GM12878 (cell line): ENCODE results near the gene RGS11. TPM values are rescaled to one million over a fixed set of nuclear protein-coding genes. Genes with fewer than 3 reads are reported as not detected.

Experiments
- ATAC-seq: fragments of 200-7000 bp; cut with Tn5 transposase; 3 replicates; pipeline ENCODE4 v1.9.1; 2020; ENCODE audit warnings: mild to moderate bottlenecking, moderate library complexity
- BruUV-seq: library from RNA; stranded (reverse); fragments of 400-500 nt; replicated peaks from 2 replicates; lab custom pipeline; 2021; lab: Mats Ljungman, UMichigan
- CTCF ChIA-PET: fragments of 300-600 bp; sonication (Branson Sonifier 250); formaldehyde crosslinking; extraction: SDS; loops from one replicate; lab custom pipeline; 2021; ENCODE audit warnings: inconsistent platforms; lab: Yijun Ruan, JAX
- POLR2A ChIA-PET: fragments of 350-600 bp; formaldehyde crosslinking; extraction: SDS; loops from one replicate; lab custom pipeline; 2021; ENCODE audit warnings: inconsistent platforms; lab: Charles Lee
- RAD21 ChIA-PET: fragments of 300-600 bp; sonication (Branson Sonifier 250); formaldehyde crosslinking; loops from one replicate; lab custom pipeline; 2023; ENCODE audit warnings: antibody characterized with exemption; ENCODE audit not compliant: unreplicated experiment; lab: Charles Lee
- SMC1A ChIA-PET: fragments of 300-600 bp; sonication (Branson Sonifier 250); formaldehyde crosslinking; loops from one replicate; lab custom pipeline; 2023; ENCODE audit not compliant: unreplicated experiment, uncharacterized antibody; lab: Charles Lee
- DNase-seq: peaks from one replicate; pipeline ENCODE4 v3.0.0-alpha.2; 2011; ENCODE audit warnings: low read depth, low spot score
- FAIRE-seq: peaks from 3 replicates; lab custom pipeline; 2011; peaks lifted over from hg19 to GRCh38; lab: Jason Lieb, UNC
- H2AFZ ChIP-seq: 2 replicates; pipeline ENCODE4 v1.6.0; 2011; ENCODE audit warnings: low read depth, low read length, control low read depth; ENCODE audit not compliant: control insufficient read depth
- H3K27ac ChIP-seq: 2 replicates; pipeline ENCODE4 v1.5.1; 2011; ENCODE audit warnings: control low read depth; ENCODE audit not compliant: control insufficient read depth, insufficient read depth
- H3K27me3 ChIP-seq, 2 experiments: replicated peaks in 1 of 2; 2 replicates each; pipeline versions ENCODE4 v1.6.0 to v1.6.1; 2011; ENCODE audit warnings: low read length in 1 of 2; ENCODE audit not compliant: control insufficient read depth in 2 of 2, insufficient read depth in 2 of 2
- H3K36me3 ChIP-seq, 2 experiments: 2 replicates each; pipeline ENCODE4 v1.5.1; 2011; ENCODE audit warnings: low read length in 1 of 2; ENCODE audit not compliant: control insufficient read depth in 2 of 2, insufficient read depth in 2 of 2
- H3K4me1 ChIP-seq: 2 replicates; pipeline ENCODE4 v1.6.1; 2011; ENCODE audit warnings: mild to moderate bottlenecking, low read length, moderate library complexity, mixed read lengths; ENCODE audit not compliant: control insufficient read depth, insufficient read depth
- H3K4me2 ChIP-seq: 2 replicates; pipeline ENCODE4 v1.6.0; 2011; ENCODE audit warnings: control low read depth; ENCODE audit not compliant: control insufficient read depth, insufficient read depth
- H3K4me3 ChIP-seq: fragments of 200-600 bp; sonication (generic); 2 replicates; pipeline ENCODE4 v1.5.1; 2016
- H3K79me2 ChIP-seq: 2 replicates; pipeline ENCODE4 v1.6.0; 2011; ENCODE audit warnings: low read length; ENCODE audit not compliant: control insufficient read depth, insufficient read depth
- H3K9ac ChIP-seq: 2 replicates; pipeline ENCODE4 v1.8.0; 2011; ENCODE audit warnings: low read length, control low read depth, mixed read lengths; ENCODE audit not compliant: control insufficient read depth, insufficient read depth
- H3K9me3 ChIP-seq: replicated peaks from 3 replicates; pipeline ENCODE4 v1.5.1; 2011; ENCODE audit warnings: mild to moderate bottlenecking, low read length; ENCODE audit not compliant: control insufficient read depth, insufficient read depth
- H4K20me1 ChIP-seq: 2 replicates; pipeline ENCODE4 v1.6.0; 2011; ENCODE audit not compliant: control insufficient read depth, insufficient read depth
- BHLHE40 ChIP-seq, 2 experiments: fragments of 450-650 bp in 1 of 2; IDR thresholded peaks; 2 replicates each; pipeline ENCODE4 v1.6.1; 2011 to 2017; ENCODE audit warnings: low read depth in 2 of 2, borderline replicate concordance in 1 of 2, improper control_type of control experiment in 1 of 2, low read length in 1 of 2, mild to moderate bottlenecking in 1 of 2
- EED ChIP-seq: sonication (generic); IDR thresholded peaks from 2 replicates; pipeline ENCODE4 v1.6.1; 2016; ENCODE audit warnings: antibody characterized with exemption, low read depth
- ETV6 ChIP-seq, 2 experiments: fragments of 450-650 bp in 1 of 2; IDR thresholded peaks in 1 of 2; conservative IDR thresholded peaks in 1 of 2; 2 replicates each; pipeline ENCODE4 v1.6.1; 2014; ENCODE audit warnings: antibody characterized with exemption in 1 of 2, borderline replicate concordance in 1 of 2, low read depth in 1 of 2, mild to moderate bottlenecking in 1 of 2, moderate library complexity in 1 of 2
- HDAC2 ChIP-seq: fragments of 200-600 bp; sonication (generic); IDR thresholded peaks from 2 replicates; pipeline ENCODE4 v1.6.1; 2017
- HDAC6 ChIP-seq: fragments of 200-600 bp; sonication (generic); IDR thresholded peaks from one replicate; pipeline ENCODE4 v1.8.0; 2017; ENCODE audit warnings: antibody characterized with exemption; ENCODE audit not compliant: unreplicated experiment
- NRF1 ChIP-seq: conservative IDR thresholded peaks from 2 replicates; pipeline ENCODE4 v1.6.1; 2011; ENCODE audit warnings: mild to moderate bottlenecking, low read depth, low read length, improper control_type of control experiment
- YBX1 ChIP-seq: fragments of 450-650 bp; IDR thresholded peaks from 2 replicates; pipeline ENCODE4 v1.6.1; 2016; ENCODE audit warnings: antibody characterized with exemption
- WGBS: methylation state at CpG from one replicate; pipeline ENCODE4 v1.1.6; 2016; ENCODE audit warnings: low lambda C conversion rate; ENCODE audit not compliant: insufficient replicate concordance, insufficient coverage; ENCODE audit errors: missing lambda C conversion rate; 5-methylcytosine and 5-hydroxymethylcytosine counted together
- in situ Hi-C: fragments of 300-500 bp; cut with MboI; formaldehyde crosslinking; loops from 9 replicates; pipeline ENCODE4 v1.14.3; 2018; ENCODE audit warnings: mixed read lengths
- intact Hi-C: fragments of 100-400 bp; cut with micrococcal nuclease; formaldehyde crosslinking; loops from one replicate; pipeline ENCODE4 v1.14.2; 2022; ENCODE audit not compliant: unreplicated experiment
- polyA plus RNA-seq, 11 experiments: library from polyadenylated mRNA; depleted of rRNA in 4 of 11; unstranded in 6 of 11; stranded (reverse) in 5 of 11; fragments of >200 nt; fragmentation: Nextera tagmentation in 4 of 11; fragmentation: Illumina TruSeq in 1 of 11; extraction: Ambion mirVana in 4 of 11; extraction: Trizol in 1 of 11; gene quantifications; 1 replicate in 1 of 11; 2 replicates in 10 of 11; pipeline versions ENCODE4 v1.2.1 to v1.2.3, GENCODE V29; 2011 to 2016; ENCODE audit warnings: inconsistent platforms in 2 of 11, missing spikeins in 2 of 11, low read depth in 1 of 11
- total RNA-seq, 4 experiments: library from RNA; depleted of rRNA in 3 of 4; stranded (reverse); fragments of >200 nt in 3 of 4; fragmentation: Illumina TruSeq in 1 of 4; extraction: Trizol in 1 of 4; gene quantifications; 2 replicates each; pipeline versions ENCODE4 v1.2.1 to v1.2.3, GENCODE V29; 2013 to 2021
- TF ChIP-seq, protein P1 (sequence below): IDR thresholded peaks from 2 replicates; pipeline ENCODE4 v1.6.1; 2011; ENCODE audit warnings: borderline replicate concordance, low read depth, mild to moderate bottlenecking, moderate library complexity, low read length; ENCODE audit not compliant: insufficient read depth, poor library complexity, severe bottlenecking

The RGS11 gene
- total and polyA plus RNA-seq, 10 of the 15 experiments (the other 5 are each of a cell fraction or from before 2014, with no cell fraction given): 0.04 TPM; not detected in 9

DNA sequence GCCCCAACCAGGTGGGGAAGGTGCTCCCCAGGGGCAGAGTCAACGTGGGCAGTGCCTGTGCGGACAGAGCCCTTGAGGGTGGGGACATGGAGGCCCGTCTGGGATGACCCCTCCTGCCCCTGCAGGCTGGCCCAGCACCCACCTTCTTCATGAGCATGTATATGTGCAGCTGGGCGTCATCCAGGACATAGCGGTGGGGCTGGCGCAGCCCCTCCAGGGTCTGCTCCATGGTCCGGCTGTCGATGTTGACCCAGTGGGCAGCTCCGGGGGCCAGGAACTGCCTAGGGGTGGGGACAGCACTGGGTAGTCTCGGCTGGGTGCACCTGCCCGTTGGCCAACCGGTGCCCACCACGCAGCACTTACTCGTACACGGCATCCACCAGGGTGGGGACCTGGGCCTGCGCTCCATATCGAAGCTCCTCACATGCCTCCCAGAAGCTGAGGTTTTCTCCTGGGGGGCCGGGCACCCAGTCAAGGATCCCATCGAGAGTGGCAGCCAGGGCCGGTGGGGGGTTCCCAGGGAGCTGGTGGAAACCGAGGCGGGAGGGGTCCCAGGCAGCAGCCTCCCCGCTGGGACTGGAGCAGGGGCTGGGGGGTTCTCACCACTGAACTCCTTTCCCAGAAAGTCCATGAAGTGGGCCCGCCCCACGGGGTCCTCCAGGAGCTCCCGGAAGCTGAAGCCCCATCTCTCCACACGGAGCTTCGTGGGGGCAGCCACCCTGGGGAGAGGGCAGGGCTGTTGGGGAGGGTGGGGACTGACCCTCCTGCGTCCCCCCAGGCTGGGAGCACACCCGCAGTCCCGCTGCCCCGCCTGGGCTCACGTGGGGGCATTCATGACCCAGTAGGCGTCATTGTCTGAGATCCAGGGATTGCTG lies 5.1 kb downstream of the RGS11 start:
- intact Hi-C loops (no loop called here), in situ Hi-C loops (no loop called here)
- BruUV-seq: no TSS peak
- WGBS: 58% methylated on average over 28 of the region's 34 CpGs
- no peaks in the 10 kb centered on the region for H3K9me3 ChIP-seq
- no peak for DNase-seq
- no peak overlapping the region for H3K27ac ChIP-seq
- H3K4me2 ChIP-seq: no peak overlapping the region
- no peaks in the 10 kb centered on the region for H3K79me2 ChIP-seq
- CTCF ChIA-PET: no interaction called here
- ATAC-seq: no peak
- FAIRE-seq: no peak
- no peak overlapping the region for H2AFZ ChIP-seq
- no peaks in the 10 kb centered on the region for H3K4me1 ChIP-seq
- SMC1A ChIA-PET: no interaction called here
- no peaks in the 10 kb centered on the region for H4K20me1 ChIP-seq
- TF ChIP-seq YBX1 (no peak), HDAC6 (no peak), NRF1 (no peak), EED (no peak), HDAC2 (no peak), BHLHE40 (IDR thresholded peaks at IDR 0.05; ENCODE audit: borderline replicate concordance in 1 of 2, low read depth in 2 of 2, low read length in 1 of 2) (no peak), ETV6 (conservative IDR thresholded peaks at IDR 0.05 in 1 of 2, IDR thresholded peaks at IDR 0.05 in 1 of 2; ENCODE audit: borderline replicate concordance in 1 of 2, low read depth in 1 of 2) (no peak)
- TF ChIP-seq, protein P1, sequence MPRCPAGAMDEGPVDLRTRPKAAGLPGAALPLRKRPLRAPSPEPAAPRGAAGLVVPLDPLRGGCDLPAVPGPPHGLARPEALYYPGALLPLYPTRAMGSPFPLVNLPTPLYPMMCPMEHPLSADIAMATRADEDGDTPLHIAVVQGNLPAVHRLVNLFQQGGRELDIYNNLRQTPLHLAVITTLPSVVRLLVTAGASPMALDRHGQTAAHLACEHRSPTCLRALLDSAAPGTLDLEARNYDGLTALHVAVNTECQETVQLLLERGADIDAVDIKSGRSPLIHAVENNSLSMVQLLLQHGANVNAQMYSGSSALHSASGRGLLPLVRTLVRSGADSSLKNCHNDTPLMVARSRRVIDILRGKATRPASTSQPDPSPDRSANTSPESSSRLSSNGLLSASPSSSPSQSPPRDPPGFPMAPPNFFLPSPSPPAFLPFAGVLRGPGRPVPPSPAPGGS: no peak
- POLR2A ChIA-PET: no interaction called here
- H3K9ac ChIP-seq: no peak overlapping the region
- RAD21 ChIA-PET: no interaction called here
- H3K36me3 ChIP-seq: no peaks in the 10 kb centered on the region
- no peak overlapping the region for H3K4me3 ChIP-seq
- H3K27me3 ChIP-seq: no peaks in the 10 kb centered on the region; a peak in 1 of 4 replicates
